Measurements from ENCODE around the gene NFATC3.
"Not testable (repeated sequence)": the region's sequence is repeated elsewhere in the genome, so short reads cannot be mapped to it uniquely, and the experiment has no call there.

NFATC3 gene

DNA sequence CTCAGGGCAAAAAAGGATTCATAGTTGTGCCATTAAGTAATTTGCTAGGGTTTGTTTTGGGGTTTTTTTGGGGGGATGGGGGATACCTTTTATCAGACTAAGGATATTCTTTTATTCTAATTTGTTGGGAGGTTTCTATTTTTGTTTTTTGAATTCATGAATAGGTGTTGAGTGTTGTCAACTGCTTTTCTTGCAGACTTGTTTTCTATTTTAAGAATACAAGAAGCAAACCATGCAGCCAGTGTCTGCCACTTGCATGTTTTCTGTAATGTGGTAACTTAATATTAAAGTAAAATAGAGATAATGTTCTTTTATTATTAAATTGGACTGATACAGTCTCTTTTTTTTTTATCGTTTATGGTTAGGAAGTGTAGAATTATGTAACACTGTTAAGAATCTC lies 49.5 kb downstream of the NFATC3 start:
- no peak for TF ChIP-seq POLR2A (IDR thresholded peaks at IDR 0.05; ENCODE audit: low read depth, low read length)
- DNase-seq (ENCODE audit: insufficient read length, low spot score) (no peak), FAIRE-seq (no peak)

DNA sequence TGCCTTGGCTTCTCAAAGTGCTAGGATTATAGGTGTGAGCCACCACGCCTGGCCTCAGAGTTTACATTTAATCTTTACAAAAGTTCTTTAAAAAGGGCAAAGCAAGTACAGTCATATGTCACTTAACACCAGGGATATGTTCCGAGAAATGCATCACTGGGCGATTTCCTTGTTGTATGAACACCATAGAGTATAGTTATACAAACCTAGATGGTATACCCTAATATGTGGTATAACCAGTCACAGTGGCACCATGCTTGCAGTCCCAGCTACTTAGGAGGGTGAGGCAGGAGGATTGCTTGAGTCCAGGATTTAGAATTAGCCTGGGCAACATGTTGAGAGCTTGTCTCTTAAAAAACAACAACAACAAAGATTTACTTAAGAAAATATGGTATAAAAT lies 51.3 kb downstream of the NFATC3 start:
- FAIRE-seq, result no peak
- TF ChIP-seq POLR2A (IDR thresholded peaks at IDR 0.05; ENCODE audit: low read depth, low read length), result no peak
- DNase-seq (ENCODE audit: insufficient read length, low spot score), result no peak

- no peak for FAIRE-seq
- no peak for TF ChIP-seq POLR2A (IDR thresholded peaks at IDR 0.05; ENCODE audit: low read depth, low read length)
- DNase-seq (ENCODE audit: insufficient read length, low spot score), result no peak
Observed at GRCh38 chr16:68144008-68144407, 58.8 kb downstream of the NFATC3 start.

DNA sequence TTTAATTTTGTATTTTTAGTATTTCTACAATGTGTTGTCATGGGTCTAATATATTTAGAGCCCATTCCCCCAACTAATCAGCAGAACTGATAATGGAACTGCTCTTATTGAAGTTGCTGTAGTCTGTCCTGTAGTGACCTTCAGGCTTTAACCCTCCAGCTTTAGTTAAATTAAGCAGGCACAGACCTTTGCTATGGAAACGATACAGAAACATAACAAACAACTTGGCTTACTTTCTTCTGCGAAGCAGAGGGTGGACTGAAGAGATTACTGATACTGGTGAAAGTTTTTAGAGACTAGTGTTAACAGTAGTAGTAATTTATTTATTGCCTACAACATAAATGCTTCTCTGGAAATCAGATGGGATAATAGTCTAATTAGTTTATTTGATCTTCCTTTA lies 61.4 kb downstream of the NFATC3 start:
- FAIRE-seq (no peak), DNase-seq (ENCODE audit: insufficient read length, low spot score) (no peak)
- no peak for TF ChIP-seq POLR2A (IDR thresholded peaks at IDR 0.05; ENCODE audit: low read depth, low read length)

GRCh38 chr16:68147444-68147843 lies 62.3 kb downstream of the NFATC3 start:
- no peak for TF ChIP-seq POLR2A (IDR thresholded peaks at IDR 0.05; ENCODE audit: low read depth, low read length)
- DNase-seq (ENCODE audit: insufficient read length, low spot score) (no peak), FAIRE-seq (no peak)

DNA sequence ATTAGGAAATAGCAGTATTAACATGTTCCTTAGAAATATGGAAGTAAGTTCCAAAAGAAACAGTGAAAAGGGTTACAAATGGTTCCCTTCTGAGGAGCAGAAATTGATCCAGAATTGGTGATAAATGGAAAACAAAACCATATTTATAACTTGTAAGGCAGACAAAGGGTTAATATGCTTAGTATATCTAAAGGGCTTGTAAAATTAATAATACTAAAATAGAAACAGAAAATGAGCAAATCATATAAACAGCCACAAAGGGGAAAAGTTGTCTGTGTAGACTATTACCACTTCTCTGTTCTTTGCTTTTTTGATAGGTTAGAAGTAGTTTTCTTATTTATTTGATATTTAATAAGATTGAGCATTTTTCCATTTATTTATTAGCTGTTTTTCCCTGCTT lies 64.4 kb downstream of the NFATC3 start:
- no peak for TF ChIP-seq POLR2A (IDR thresholded peaks at IDR 0.05; ENCODE audit: low read depth, low read length)
- FAIRE-seq (no peak), DNase-seq (ENCODE audit: insufficient read length, low spot score) (no peak)

GRCh38 chr16:68155425-68155824 lies 70.3 kb downstream of the NFATC3 start:
- no peak for DNase-seq (ENCODE audit: insufficient read length, low spot score)
- TF ChIP-seq POLR2A (IDR thresholded peaks at IDR 0.05; ENCODE audit: low read depth, low read length), result no peak
- no peak for FAIRE-seq

GRCh38 chr16:68162413-68162812 lies 77.2 kb downstream of the NFATC3 start:
- TF ChIP-seq POLR2A (IDR thresholded peaks at IDR 0.05; ENCODE audit: low read depth, low read length), result no peak
- no peak for DNase-seq (ENCODE audit: insufficient read length, low spot score)
- no peak for FAIRE-seq

GRCh38 chr16:68163275-68163674 lies 78.1 kb downstream of the NFATC3 start:
- DNase-seq (ENCODE audit: insufficient read length, low spot score); FAIRE-seq: not testable (repeated sequence)

DNA sequence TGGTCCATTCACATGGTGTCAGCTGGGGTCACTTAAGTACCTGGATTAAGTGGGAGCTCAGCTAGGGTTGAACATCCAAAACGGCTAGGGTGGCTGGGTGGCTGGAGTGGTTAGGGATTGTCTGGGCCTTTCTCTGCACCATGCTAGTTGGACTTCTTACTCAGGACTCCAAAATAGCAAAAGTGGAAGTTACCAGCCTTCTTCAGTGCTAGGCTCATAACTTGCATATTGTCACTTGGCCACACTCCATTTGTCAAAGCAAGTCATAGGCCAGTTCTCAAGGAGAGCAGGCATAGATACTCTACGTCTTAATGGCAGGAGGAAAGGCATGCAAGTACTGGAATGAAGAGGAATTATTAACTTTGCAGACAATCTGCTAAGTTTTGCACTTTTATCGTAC lies 81.1 kb downstream of the NFATC3 start:
- FAIRE-seq (no peak), DNase-seq (ENCODE audit: insufficient read length, low spot score) (no peak)
- no peak for TF ChIP-seq POLR2A (IDR thresholded peaks at IDR 0.05; ENCODE audit: low read depth, low read length)

DNA sequence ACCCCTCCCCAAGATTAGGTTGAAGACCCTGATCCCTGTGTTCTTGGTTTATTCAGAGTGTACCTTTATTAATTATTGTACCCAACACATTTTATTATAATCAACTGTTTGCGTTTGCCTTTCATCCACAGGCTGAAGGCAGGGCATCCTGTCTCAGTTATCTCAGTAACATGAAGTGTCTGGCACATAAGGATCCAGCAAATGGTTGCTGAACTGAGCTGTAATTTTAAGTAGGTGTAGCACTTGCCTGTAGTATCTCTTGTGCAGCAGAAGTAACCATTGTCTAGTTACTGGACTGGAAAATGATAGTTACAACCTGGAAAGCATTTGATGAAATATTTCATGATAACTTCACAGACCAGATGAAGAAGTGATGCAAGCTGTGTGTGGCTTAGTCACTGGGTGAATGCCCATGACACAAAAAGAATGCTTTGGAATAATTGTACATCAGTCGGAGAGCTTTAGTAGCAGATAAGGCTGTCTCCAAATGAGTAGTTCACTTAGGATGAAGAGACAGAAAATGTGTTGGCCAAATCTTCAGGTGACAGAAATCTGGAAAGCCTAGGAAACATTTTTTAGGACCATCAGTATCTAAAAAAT lies 94.1 kb downstream of the NFATC3 start:
- no peak for DNase-seq (ENCODE audit: insufficient read length, low spot score)
- no peak for FAIRE-seq

GRCh38 chr16:68179855-68180254 lies 94.7 kb downstream of the NFATC3 start:
- FAIRE-seq (no peak), DNase-seq (ENCODE audit: insufficient read length, low spot score) (no peak)
- no peak for TF ChIP-seq POLR2A (IDR thresholded peaks at IDR 0.05; ENCODE audit: low read depth, low read length)

More for the DNA sequence above, 94.1 kb downstream of the NFATC3 start:
- no peak for TF ChIP-seq POLR2A (IDR thresholded peaks at IDR 0.05; ENCODE audit: low read depth, low read length)

GRCh38 chr16:68183046-68183445 lies 97.9 kb downstream of the NFATC3 start:
- no peak for DNase-seq (ENCODE audit: insufficient read length, low spot score)
- no peak for TF ChIP-seq POLR2A (IDR thresholded peaks at IDR 0.05; ENCODE audit: low read depth, low read length)
- FAIRE-seq, result no peak

DNA sequence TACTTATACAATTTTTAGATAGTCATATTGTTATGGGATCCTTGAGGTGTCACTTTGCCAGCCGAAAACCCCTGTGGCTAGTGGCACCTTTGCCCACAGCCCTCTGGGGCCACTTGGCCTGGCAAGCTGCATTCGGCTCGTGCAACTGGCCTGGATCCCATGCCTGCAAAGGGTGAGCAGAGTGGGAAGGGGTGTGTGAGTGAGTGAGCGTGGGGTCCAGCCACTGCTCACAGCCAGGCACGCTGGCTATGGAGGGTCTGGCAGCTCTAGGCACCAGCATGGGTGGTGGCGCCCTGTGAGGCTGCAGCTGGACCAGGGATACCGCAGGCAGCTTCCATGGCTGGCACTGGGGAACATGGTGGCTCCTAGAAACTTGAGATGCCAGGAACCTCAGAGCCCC lies 101.7 kb downstream of the NFATC3 start:
- FAIRE-seq, result no peak
- TF ChIP-seq POLR2A (IDR thresholded peaks at IDR 0.05; ENCODE audit: low read depth, low read length), result no peak
- no peak for DNase-seq (ENCODE audit: insufficient read length, low spot score)

DNA sequence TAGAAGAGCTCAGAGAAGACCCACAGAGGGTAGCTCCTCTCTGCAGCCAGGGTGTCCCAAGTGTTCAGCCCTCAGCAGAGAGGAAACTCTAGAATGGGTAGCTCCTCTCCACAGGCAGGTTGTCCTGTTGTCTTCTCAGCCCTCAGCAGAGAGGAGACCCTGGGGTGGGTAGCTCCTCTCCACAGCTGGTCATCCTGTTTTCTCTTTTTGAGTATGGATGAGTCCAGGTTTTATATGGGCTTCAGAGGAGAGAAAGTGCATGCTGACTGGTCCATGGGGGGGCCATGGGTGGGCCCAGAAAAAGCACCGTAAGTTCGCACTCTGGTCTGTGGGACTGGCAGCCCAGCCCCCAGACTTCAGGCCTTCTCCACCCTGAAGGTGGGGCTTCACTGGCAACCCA lies 102.3 kb downstream of the NFATC3 start:
- DNase-seq (ENCODE audit: insufficient read length, low spot score), result no peak
- no peak for TF ChIP-seq POLR2A (IDR thresholded peaks at IDR 0.05; ENCODE audit: low read depth, low read length)
- FAIRE-seq, result no peak

DNA sequence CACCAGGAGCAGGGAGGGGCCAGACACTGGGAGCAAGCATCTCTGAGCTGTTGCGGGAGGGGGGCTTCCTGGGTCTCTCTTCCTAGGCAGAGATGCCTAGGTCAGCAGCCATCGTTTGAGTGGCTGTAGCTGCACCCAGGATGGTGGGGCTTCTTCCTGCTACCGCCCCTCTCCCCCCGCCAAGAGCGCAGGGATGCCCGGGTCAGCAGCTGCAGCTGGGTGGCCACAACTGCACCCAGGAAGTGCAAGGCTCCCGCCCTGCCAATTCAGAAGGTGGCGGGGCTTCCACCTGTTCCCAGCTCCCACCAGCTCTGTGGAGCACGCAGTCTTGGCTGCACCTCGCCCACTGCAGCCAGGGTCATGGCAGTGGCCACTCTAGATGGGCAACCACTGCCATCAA lies 103.0 kb downstream of the NFATC3 start:
- no peak for TF ChIP-seq POLR2A (IDR thresholded peaks at IDR 0.05; ENCODE audit: low read depth, low read length)
- no peak for DNase-seq (ENCODE audit: insufficient read length, low spot score)
- FAIRE-seq, result no peak

Data from H54 (cell line).